GM19468 (cell line): ENCODE measurements around the gene WDR1.

Experiments
- ATAC-seq: cut with Tn5 transposase; IDR thresholded peaks from one replicate; pipeline ENCODE4 v1.9.1; 2021; ENCODE audit warnings: mild to moderate bottlenecking, moderate library complexity, moderate number of reproducible peaks; ENCODE audit not compliant: unreplicated experiment; ENCODE audit errors: extremely low read depth

Gene WDR1

GRCh38 chr4:10115797-10116568, 616 bp downstream of the WDR1 start:
- no peak for ATAC-seq

- no peak for ATAC-seq
Observed at GRCh38 chr4:10115271-10115796, 1.3 kb downstream of the WDR1 start.

DNA sequence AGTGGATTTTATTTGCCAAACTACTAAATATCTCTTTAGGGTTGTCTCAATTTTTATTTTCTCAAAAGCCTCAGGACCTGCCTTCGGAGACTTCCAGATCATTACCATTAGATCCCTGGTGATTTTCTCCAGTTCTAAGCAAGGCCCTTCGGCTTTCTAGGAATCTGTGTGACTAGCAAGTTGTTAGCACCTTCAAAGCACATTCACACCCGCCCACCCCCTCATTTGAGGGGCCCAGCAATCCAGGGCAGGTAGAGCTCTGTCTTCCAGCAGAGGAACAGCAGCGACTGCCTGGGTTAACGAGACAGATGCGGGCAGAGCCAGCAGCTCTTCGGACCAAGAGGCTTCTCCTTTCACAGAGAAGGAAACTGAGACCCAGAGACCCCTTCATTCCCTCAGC, 2.0 kb downstream of the WDR1 start:
- ATAC-seq: no peak

DNA sequence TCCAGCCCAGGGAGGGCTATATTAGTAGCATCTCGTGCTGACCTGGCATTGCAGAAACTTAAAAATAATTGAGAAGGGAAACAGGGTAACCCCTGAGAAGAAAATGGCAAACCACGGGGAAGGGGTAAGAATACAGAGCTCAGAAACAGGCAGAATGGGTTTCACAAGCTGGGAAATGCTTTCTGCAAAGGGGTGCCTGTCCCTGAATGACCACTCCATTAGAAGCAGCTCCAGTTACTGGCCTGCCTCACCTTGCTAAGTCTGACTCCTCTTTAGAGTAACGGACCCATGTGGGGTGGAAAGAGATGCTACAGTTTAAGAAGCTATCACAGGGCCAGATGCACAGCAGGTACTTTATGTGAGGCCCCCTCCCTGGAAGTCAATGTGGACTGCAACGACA, 2.5 kb downstream of the WDR1 start:
- ATAC-seq: no peak

GRCh38 chr4:10113362-10114047, 3.1 kb downstream of the WDR1 start:
- ATAC-seq: no peak

DNA sequence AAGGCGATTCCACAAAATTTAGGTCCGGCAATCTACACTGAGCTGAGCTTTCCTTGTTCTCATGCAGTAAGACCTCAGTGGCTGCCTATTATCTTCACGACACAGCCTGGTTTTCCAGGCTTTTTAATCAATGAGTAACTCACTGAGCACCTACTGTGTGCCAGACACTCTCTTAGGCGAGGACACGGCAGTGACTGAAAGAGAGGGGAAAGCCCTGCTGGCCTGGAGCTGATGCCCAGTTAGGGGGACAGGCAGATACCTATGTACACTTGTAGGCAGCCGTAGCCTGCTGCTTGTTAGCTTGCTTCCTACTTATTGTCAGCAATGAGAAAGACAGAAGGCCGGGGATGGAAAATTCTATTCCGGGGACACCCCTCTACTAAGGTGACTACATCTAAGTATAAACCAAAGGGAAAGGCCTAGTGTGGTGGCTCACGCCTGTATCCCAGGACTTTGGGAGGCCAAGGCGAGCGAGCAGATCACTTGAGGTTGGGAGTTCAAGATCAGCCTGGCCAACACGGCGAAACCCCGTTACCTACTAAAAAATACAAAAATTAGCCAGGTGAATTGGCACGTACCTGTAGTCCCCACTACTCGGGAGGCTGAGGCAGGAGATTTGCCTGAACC, 3.8 kb downstream of the WDR1 start:
- no peak for ATAC-seq

DNA sequence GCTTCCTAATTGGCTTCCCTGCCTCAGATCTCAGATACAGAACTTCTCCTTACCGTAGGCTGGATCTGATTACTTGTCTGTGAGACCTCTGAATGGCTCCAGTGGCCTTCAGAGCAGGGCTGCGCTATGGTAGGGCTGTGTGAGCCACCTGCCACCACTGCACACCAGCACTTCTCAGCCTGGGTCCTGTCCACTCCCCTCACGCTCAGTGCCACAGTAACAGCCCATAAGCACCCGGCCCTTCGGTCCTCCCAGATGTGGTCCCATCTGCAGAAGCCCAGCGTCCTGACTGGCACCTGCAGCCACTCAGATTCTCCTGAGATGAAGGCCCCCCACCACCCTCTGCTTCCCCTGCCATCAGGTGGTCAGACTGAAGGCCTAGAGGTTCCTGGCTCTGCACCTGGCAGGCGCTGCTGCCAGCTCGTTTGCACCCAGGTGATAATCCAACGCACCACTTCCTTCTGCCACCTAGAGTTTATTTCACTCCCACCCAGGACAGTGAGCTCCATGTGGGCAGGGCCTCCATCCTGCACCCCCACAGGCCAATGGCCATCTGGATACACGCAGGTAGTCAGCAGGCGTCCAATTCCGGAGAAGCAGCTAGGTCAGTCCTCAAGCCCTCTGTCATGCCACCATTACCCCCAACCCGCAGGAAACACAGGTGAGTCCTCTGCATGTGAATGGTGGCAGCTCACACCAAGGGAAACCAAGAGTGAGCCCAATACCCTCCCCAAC, 5.4 kb downstream of the WDR1 start:
- ATAC-seq: no peak

- ATAC-seq: no peak
Observed at GRCh38 chr4:10109995-10110670, 6.5 kb downstream of the WDR1 start.

DNA sequence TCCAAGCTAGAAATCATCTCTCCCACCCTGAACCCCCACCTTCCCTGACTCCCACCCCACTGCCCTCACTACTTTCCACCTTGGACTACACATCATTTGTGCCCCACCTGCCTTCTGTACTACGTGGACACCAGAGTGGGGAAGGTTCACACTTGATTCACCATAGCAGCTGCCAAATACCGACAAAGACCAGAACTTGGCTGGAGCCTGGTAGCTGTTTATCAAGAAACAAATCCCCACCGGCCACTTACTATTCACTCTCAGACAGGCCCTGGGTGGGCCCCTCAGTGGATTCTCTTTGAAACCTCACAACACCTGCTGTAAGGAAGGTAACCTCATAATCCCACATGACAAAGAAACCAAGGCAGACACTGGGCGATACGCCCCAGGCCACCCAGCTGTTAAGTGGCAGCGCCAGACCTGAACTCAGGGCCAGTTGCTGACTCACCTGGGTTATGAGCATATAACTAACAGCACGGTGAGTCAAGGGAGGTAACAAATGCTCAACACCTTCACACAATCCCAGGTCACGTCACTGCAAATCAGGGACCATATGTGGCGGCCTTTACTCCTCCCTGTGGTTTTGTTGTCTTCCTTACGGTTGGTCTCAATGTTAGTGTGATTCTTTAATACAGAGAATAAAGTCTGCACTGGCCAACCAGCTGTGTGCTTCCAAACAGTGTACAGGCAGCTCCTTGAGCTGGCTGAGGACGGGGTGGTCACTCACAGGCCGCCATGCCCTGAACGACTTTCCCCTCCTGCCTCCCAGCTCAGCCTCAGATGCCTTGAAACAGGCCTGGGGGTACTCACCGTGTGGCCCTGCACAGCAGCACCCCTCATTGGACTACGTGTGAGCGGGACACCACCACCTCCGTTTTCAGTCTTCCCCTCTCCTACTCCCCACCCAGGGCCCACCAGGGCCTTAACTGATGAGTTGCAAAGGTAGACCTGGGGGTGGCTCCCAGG, 7.5 kb downstream of the WDR1 start:
- no peak for ATAC-seq

- ATAC-seq: no peak
Observed at GRCh38 chr4:10108391-10108790, 8.2 kb downstream of the WDR1 start.

- no peak for ATAC-seq
Observed at GRCh38 chr4:10107111-10108091, 9.2 kb downstream of the WDR1 start.

- ATAC-seq: no peak
Observed at GRCh38 chr4:10106421-10107039, 10.1 kb downstream of the WDR1 start.

DNA sequence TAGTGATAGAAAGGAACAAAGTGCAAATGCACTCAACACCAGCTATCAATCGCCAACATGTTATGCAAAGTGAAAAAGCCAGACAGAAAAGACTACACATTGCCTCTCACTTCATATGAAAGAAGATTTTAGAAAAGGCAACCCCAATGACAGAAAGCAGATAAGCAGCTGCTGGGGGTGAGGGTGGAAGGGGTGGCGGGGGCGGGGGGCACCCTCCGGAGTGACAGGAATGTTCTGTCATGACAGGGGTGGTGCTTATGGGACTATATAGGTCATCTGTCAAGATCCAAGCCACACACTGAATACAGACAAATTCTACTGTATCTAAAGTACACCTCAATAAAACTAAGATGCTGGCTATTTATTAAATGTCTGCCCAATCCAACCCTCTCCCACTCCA, 10.7 kb downstream of the WDR1 start:
- no peak for ATAC-seq

- ATAC-seq: no peak
Observed at GRCh38 chr4:10105421-10105820, 11.2 kb downstream of the WDR1 start.

GRCh38 chr4:10104991-10105276, 11.7 kb downstream of the WDR1 start:
- no peak for ATAC-seq

DNA sequence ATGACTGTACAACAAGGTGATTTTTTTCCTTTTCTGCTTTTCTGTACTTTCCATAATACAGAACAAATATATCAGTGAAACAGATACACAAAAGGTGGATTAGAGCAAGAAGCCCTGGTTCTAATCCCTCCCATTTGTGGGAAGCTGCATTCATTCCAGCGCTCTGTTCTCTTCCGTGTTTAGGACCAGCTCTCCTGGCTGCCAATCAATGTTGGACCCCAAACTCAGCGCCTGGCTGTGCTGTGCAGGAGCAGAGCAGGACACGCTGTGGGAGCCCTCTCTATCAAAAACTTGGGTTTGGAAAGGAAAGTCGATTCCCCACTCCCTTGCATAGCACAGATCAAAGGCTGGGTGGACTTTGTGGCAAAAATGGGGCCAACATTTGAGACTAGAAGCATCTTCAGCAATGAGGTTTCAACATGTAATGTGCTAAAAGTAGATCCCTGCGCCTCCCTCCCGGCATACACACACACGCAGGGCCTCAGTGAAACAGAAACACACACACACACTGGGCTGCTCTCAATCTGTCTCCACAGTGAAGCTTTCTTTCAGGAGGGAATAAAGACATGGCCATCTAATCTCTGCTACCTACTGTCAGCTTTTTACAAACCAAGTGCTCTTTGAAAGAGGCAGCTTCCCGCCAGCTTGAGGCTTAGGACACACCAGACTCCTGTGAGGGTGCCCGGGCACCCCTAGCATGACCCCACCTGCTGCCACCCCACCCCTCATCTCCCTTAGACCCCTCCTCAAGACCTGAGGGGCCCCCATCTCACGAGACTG, 12.2 kb downstream of the WDR1 start:
- ATAC-seq: no peak
